GM23338 (cell line): ENCODE data around the gene TRAF1. TPM values are rescaled to one million over a fixed set of nuclear protein-coding genes. Genes with fewer than 3 reads are reported as not detected.

Source experiments
- ATAC-seq: fragments of 200-7000 bp; cut with Tn5 transposase; 3 replicates; pipeline ENCODE4 v1.9.1; 2020
- DNase-seq: peaks from one replicate; pipeline ENCODE4 v3.0.0-alpha.2; 2015; ENCODE audit warnings: low spot score
- H2AFZ ChIP-seq: fragments of 200-600 bp; sonication (generic); 2 replicates; pipeline ENCODE4 v1.8.0; 2016; ENCODE audit warnings: antibody characterized with exemption, mild to moderate bottlenecking, moderate library complexity
- H3F3A ChIP-seq: fragments of 200-600 bp; sonication (generic); replicated peaks from 2 replicates; pipeline ENCODE4 v1.8.0; 2017; ENCODE audit warnings: antibody characterized with exemption, mixed run types, low read depth
- H3K27ac ChIP-seq: fragments of 200-600 bp; sonication (generic); 2 replicates; pipeline ENCODE4 v1.6.1; 2016; ENCODE audit warnings: low read depth
- H3K27me3 ChIP-seq: fragments of 200-600 bp; sonication (generic); 2 replicates; pipeline ENCODE4 v1.8.0; 2016; ENCODE audit warnings: mild to moderate bottlenecking, mixed run types, moderate library complexity; ENCODE audit not compliant: insufficient read depth
- H3K36me3 ChIP-seq: fragments of 200-600 bp; sonication (generic); 2 replicates; pipeline ENCODE4 v1.8.0; 2016; ENCODE audit warnings: mild to moderate bottlenecking; ENCODE audit not compliant: insufficient read depth
- H3K4me1 ChIP-seq: fragments of 200-600 bp; sonication (generic); 2 replicates; pipeline ENCODE4 v1.8.0; 2016; ENCODE audit warnings: mild to moderate bottlenecking, moderate library complexity; ENCODE audit not compliant: insufficient read depth
- H3K4me2 ChIP-seq: fragments of 200-600 bp; sonication (generic); 2 replicates; pipeline ENCODE4 v1.7.1; 2017; ENCODE audit warnings: mixed run types
- H3K4me3 ChIP-seq: fragments of 200-600 bp; sonication (generic); 2 replicates; pipeline ENCODE4 v1.6.1; 2016; ENCODE audit warnings: mixed run types
- H3K79me2 ChIP-seq: fragments of 200-600 bp; sonication (generic); replicated peaks from 2 replicates; pipeline ENCODE4 v1.8.0; 2017; ENCODE audit warnings: mild to moderate bottlenecking; ENCODE audit not compliant: insufficient read depth
- H3K9me2 ChIP-seq: fragments of 200-600 bp; sonication (generic); 2 replicates; pipeline ENCODE4 v1.8.0; 2017; ENCODE audit not compliant: insufficient read depth
- H4K20me1 ChIP-seq: fragments of 200-600 bp; sonication (generic); replicated peaks from 2 replicates; pipeline ENCODE4 v1.8.0; 2017; ENCODE audit warnings: mild to moderate bottlenecking; ENCODE audit not compliant: insufficient read depth
- H3K27ac Mint-ChIP-seq: 2 replicates; pipeline ENCODE4 v1.8.0; 2020; ENCODE audit warnings: inconsistent platforms, mild to moderate bottlenecking, moderate library complexity, mixed read lengths
- H3K27me3 Mint-ChIP-seq: 3 replicates; pipeline ENCODE4 v1.8.0; 2022; ENCODE audit warnings: low read depth, mild to moderate bottlenecking, moderate library complexity, mixed read lengths, inconsistent platforms; ENCODE audit not compliant: insufficient read depth, poor library complexity
- H3K36me3 Mint-ChIP-seq: 3 replicates; pipeline ENCODE4 v1.8.0; 2021; ENCODE audit warnings: low read depth, mild to moderate bottlenecking, inconsistent platforms, moderate library complexity, mixed read lengths
- H3K4me1 Mint-ChIP-seq: 3 replicates; pipeline ENCODE4 v1.8.0; 2020; ENCODE audit warnings: mild to moderate bottlenecking, inconsistent platforms, mixed read lengths
- H3K4me3 Mint-ChIP-seq: 3 replicates; pipeline ENCODE4 v1.8.0; 2021; ENCODE audit warnings: moderate library complexity, mild to moderate bottlenecking, inconsistent platforms, mixed read lengths
- H3K9me3 Mint-ChIP-seq: 3 replicates; pipeline ENCODE4 v1.8.0; 2020; ENCODE audit warnings: moderate library complexity, mild to moderate bottlenecking, inconsistent platforms, mixed read lengths
- CREB1 ChIP-seq: fragments of 250-450 bp; sonication (Bioruptor Pico); IDR thresholded peaks from 2 replicates; pipeline ENCODE4 v1.5.0; 2020; ENCODE audit warnings: low read depth, mild to moderate bottlenecking, moderate library complexity
- CTCF ChIP-seq, 2 experiments: fragments of 200-600 bp in 1 of 2; sonication (generic) in 1 of 2; conservative IDR thresholded peaks; 2 replicates each; pipeline versions ENCODE4 v1.5.1 to v1.6.1; 2016 to 2017; ENCODE audit warnings: antibody characterized with exemption in 2 of 2, low read depth in 2 of 2, mild to moderate bottlenecking in 2 of 2, moderate library complexity in 1 of 2
- ETS1 ChIP-seq: IDR thresholded peaks from 2 replicates; pipeline ENCODE4 v1.6.1; 2016; ENCODE audit warnings: antibody characterized with exemption
- EZH2 ChIP-seq: fragments of 200-600 bp; sonication (generic); IDR thresholded peaks from one replicate; pipeline ENCODE4 v1.8.0; 2017; ENCODE audit warnings: antibody characterized with exemption, mild to moderate bottlenecking, low read depth; ENCODE audit not compliant: unreplicated experiment
- EZH2phosphoT487 ChIP-seq: fragments of 200-600 bp; sonication (generic); IDR thresholded peaks from one replicate; pipeline ENCODE4 v1.8.1; 2018; ENCODE audit warnings: antibody characterized with exemption; ENCODE audit not compliant: unreplicated experiment
- JUNB ChIP-seq: IDR thresholded peaks from one replicate; pipeline ENCODE4 v1.6.1; 2016; ENCODE audit warnings: antibody characterized with exemption; ENCODE audit not compliant: unreplicated experiment
- NANOG ChIP-seq: IDR thresholded peaks from 2 replicates; pipeline ENCODE4 v1.6.1; 2016; ENCODE audit warnings: antibody characterized with exemption, borderline replicate concordance
- POLR2AphosphoS5 ChIP-seq: IDR thresholded peaks from 2 replicates; pipeline ENCODE4 v1.6.1; 2016; ENCODE audit warnings: antibody characterized with exemption, low read depth
- REST ChIP-seq: IDR thresholded peaks from one replicate; pipeline ENCODE4 v1.6.1; 2018; ENCODE audit warnings: antibody characterized with exemption; ENCODE audit not compliant: unreplicated experiment
- STAT1 ChIP-seq: IDR thresholded peaks from one replicate; pipeline ENCODE4 v1.6.1; 2016; ENCODE audit warnings: antibody characterized with exemption; ENCODE audit not compliant: unreplicated experiment
- ZNF114 ChIP-seq: fragments of 250-450 bp; sonication (Bioruptor Pico); IDR thresholded peaks from 2 replicates; pipeline ENCODE4 v1.5.0; 2020; ENCODE audit warnings: mild to moderate bottlenecking, moderate library complexity
- ZNF331 ChIP-seq: fragments of 250-450 bp; sonication (Bioruptor Pico); IDR thresholded peaks from 2 replicates; pipeline ENCODE4 v1.5.0; 2020; ENCODE audit warnings: low read depth, mild to moderate bottlenecking, moderate library complexity
- ZNF462 ChIP-seq: fragments of 250-450 bp; sonication (Bioruptor Pico); IDR thresholded peaks from 2 replicates; pipeline ENCODE4 v1.5.0; 2020; ENCODE audit warnings: mild to moderate bottlenecking, moderate library complexity
- polyA plus RNA-seq: library from polyadenylated mRNA; unstranded; fragments of >200 nt; fragmentation: Nextera tagmentation; extraction: Ambion mirVana; gene quantifications from 2 replicates; pipeline ENCODE4 v1.2.1, GENCODE V29; 2016
- total RNA-seq: library from RNA; depleted of rRNA; stranded (reverse); fragments of >200 nt; shearing (Covaris generic); gene quantifications from 2 replicates; pipeline ENCODE4 v1.2.3, GENCODE V29; 2014

The TRAF1 gene
- total and polyA plus RNA-seq, 2 experiments from 2014 or later: 0.39 to 1.4 TPM

GRCh38 chr9:120870206-120870605, 56.4 kb downstream of the TRAF1 start:
- H3K27ac Mint-ChIP-seq: no peak overlapping the region
- Histone ChIP-seq H3K27ac (no peak overlapping the region), H3K79me2 (peaks cover 2% of the 10 kb centered on the region; the same call in 1 of the 2 replicates), H3K4me1 (peaks cover 28% of the 10 kb centered on the region), H3K36me3 (peaks cover 5% of the 10 kb centered on the region; the same call in 1 of the 2 replicates), H3K4me3 (no peak overlapping the region), H3K9me2 (no peaks in the 10 kb centered on the region), H4K20me1 (no peaks in the 10 kb centered on the region), H3F3A (peaks cover 24% of the 10 kb centered on the region), H3K4me2 (no peak overlapping the region), H2AFZ (no peak overlapping the region), H3K27me3 (no peaks in the 10 kb centered on the region)
- peaks cover 18% of the 10 kb centered on the region for H3K27me3 Mint-ChIP-seq
- no peaks in the 10 kb centered on the region for H3K9me3 Mint-ChIP-seq
- H3K4me3 Mint-ChIP-seq: no peak overlapping the region
- peaks cover 39% of the 10 kb centered on the region for H3K4me1 Mint-ChIP-seq
- DNase-seq (no peak), ATAC-seq (no peak)
- TF ChIP-seq POLR2AphosphoS5 (no peak), NANOG (no peak), JUNB (no peak), STAT1 (no peak), CTCF (conservative IDR thresholded peaks at IDR 0.05; ENCODE audit: low read depth in 2 of 2) (no peak), EZH2phosphoT487 (no peak), CREB1 (CRISPR knock-in tag) (no peak), REST (no peak), ZNF462 (CRISPR knock-in tag) (no peak), EZH2 (no peak), ZNF331 (CRISPR knock-in tag) (no peak), ETS1 (no peak), ZNF114 (CRISPR knock-in tag) (no peak)
- H3K36me3 Mint-ChIP-seq: peaks cover 43% of the 10 kb centered on the region
